Neuron (in vitro differentiated cells): ENCODE measurements around the gene CAMK2A.

Experiments used
- H2AFZ ChIP-seq: one replicate; pipeline ENCODE4 v1.6.1; 2013; ENCODE audit warnings: low read depth, mild to moderate bottlenecking, inconsistent platforms, low read length, moderate library complexity
- H3K27me3 ChIP-seq: one replicate; pipeline ENCODE4 v1.6.1; 2013; ENCODE audit warnings: low read length; ENCODE audit not compliant: insufficient read depth
- H3K36me3 ChIP-seq: one replicate; pipeline ENCODE4 v1.6.1; 2013; ENCODE audit warnings: low read length; ENCODE audit not compliant: insufficient read depth
- H3K4me1 ChIP-seq: one replicate; pipeline ENCODE4 v1.6.1; 2013; ENCODE audit warnings: low read length; ENCODE audit not compliant: insufficient read depth
- H3K4me3 ChIP-seq: 2 replicates; pipeline ENCODE4 v1.5.1; 2013; ENCODE audit warnings: mild to moderate bottlenecking, low read length, moderate library complexity
- H3K9me3 ChIP-seq: one replicate; pipeline ENCODE4 v1.6.1; 2013; ENCODE audit warnings: low read length

The CAMK2A gene

DNA sequence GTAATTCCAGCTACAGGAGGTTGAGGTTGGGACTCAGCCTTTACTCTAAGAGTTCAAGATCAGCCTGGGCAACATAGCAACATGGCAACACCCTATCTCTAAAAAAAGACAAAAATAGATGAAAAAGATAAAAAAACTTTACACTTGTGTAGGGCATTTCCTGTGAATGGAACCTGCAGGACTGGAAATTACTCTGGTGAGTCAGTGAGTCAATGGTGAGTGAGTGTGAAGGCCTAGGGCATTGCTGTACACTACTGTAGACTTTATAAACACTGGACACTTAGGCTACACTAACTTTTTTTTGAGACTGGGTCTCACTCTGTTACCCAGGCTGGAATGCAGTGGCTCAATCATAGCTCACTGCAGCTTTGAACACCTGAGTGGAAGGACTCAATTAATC, 32.6 kb upstream of the CAMK2A start:
- no peaks in the 10 kb centered on the region for H3K9me3 ChIP-seq
- H2AFZ ChIP-seq = no peak overlapping the region

DNA sequence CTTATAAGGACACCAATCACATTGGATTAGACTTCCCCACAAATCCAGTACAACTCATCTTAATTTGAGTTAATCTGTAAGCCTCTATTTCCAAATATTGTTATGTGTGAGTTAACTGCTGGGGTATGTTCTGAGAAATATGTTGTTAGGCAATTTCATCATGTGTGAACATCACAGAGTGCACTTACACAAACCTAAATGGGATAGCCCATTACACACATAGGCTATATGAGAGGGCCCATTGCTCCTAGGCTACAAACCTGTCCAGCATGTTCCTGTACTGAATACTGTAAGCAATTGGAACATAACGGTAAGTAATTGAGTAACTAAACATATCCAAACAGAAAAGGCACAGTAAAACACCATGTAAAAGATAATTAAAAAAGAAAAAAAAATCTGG, 32.2 kb upstream of the CAMK2A start:
- Histone ChIP-seq H3K4me1 (peaks cover 37% of the 10 kb centered on the region), H3K27me3 (no peaks in the 10 kb centered on the region), H3K9me3 (no peaks in the 10 kb centered on the region), H3K4me3 (no peak overlapping the region), H2AFZ (no peak overlapping the region), H3K36me3 (no peaks in the 10 kb centered on the region)

More for the DNA sequence above, 32.6 kb upstream of the CAMK2A start:
- H3K27me3 ChIP-seq = no peaks in the 10 kb centered on the region
- peaks cover 37% of the 10 kb centered on the region for H3K4me1 ChIP-seq
- H3K36me3 ChIP-seq = no peaks in the 10 kb centered on the region
- H3K4me3 ChIP-seq = no peak overlapping the region

- no peak overlapping the region for H2AFZ ChIP-seq
- H3K4me1 ChIP-seq = peaks cover 35% of the 10 kb centered on the region
- H3K36me3 ChIP-seq = no peaks in the 10 kb centered on the region
- H3K27me3 ChIP-seq = no peaks in the 10 kb centered on the region
- H3K4me3 ChIP-seq = no peak overlapping the region
- H3K9me3 ChIP-seq = no peaks in the 10 kb centered on the region
Measured at GRCh38 chr5:150321211-150321610, 31.6 kb upstream of the CAMK2A start.

DNA sequence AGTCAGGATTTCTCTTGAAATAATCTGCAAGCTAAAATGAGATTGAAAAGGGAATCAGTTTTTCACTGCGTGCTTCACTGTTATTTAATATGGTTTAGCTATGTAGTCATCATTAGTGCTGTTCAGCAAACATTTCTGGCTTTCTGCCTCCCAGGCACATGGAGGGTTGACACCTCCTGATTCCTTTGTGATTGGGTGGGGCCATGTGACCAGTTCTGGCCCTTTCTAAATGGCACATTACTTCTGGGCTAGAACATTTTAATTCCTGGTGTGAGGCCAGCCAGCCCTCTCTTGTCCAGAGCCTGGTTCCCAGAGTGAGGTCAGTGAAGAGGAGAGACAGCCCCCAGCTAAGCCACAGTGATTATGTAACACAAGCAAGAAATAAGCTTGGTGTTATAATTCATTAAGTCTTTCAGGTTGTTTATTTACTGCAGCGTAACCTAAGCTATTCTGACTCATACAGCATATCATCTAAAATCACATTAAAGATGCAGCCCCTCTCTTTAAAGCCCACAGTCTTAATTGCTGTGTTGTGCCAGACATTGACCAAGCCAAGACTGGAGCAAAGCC, 30.6 kb upstream of the CAMK2A start:
- no peaks in the 10 kb centered on the region for H3K36me3 ChIP-seq
- H3K4me1 ChIP-seq = peaks cover 35% of the 10 kb centered on the region
- no peaks in the 10 kb centered on the region for H3K9me3 ChIP-seq
- no peaks in the 10 kb centered on the region for H3K27me3 ChIP-seq
- no peak overlapping the region for H3K4me3 ChIP-seq
- no peak overlapping the region for H2AFZ ChIP-seq

- Histone ChIP-seq H3K4me1 (peaks cover 35% of the 10 kb centered on the region), H3K27me3 (no peaks in the 10 kb centered on the region), H3K36me3 (no peaks in the 10 kb centered on the region), H3K9me3 (no peaks in the 10 kb centered on the region), H3K4me3 (no peak overlapping the region), H2AFZ (no peak overlapping the region)
Measured at GRCh38 chr5:150319484-150319790, 29.9 kb upstream of the CAMK2A start.

GRCh38 chr5:150318613-150319483, 29.3 kb upstream of the CAMK2A start:
- Histone ChIP-seq H2AFZ (no peak overlapping the region), H3K4me3 (no peak overlapping the region)

DNA sequence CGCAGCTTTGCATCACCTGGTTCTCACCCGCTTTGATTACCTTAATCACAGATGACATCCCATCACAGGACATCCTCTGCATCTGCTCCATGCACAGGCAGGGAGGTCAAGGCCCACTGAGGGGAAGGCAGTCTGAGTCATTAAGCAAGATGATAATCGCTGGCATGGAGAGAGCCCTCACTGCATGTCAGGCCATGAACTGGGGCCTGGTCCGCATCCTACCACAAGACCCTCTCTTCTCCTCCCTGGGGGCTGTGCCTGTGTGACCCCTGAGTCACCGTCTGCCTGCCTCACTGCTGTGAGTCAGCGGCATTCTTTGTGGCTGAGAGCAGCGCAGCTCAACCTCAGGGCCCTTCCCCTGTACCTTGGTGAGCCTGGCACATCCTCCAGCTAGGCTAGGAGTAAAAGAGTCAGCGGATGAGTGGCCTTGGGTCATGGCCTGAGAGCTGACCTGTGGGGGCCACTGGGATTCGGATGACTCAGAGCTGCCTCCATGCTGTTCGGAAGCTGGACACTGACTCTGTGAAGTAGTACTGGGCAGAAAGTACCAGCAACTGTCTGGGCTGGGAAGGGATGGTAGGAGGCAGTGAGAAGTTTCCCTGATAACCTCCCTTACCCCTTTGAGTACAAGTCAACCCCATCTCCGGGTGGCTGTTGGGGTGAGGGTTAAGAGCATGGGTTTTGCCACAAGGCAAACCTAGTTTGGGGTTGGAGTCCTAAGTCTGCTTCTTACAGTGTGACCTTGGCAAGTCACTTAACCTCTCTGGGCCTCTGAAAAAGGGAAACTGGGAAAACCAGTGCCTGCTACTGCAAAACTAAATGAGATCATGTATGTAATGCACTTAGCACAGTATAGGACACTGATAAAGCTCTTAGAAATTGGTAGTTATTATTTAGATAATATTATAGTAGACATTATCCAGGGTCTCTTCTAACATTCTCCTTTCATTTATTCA, 27.8 kb upstream of the CAMK2A start:
- H3K27me3 ChIP-seq = no peaks in the 10 kb centered on the region
- H3K36me3 ChIP-seq = no peaks in the 10 kb centered on the region
- no peak overlapping the region for H3K4me3 ChIP-seq
- no peaks in the 10 kb centered on the region for H3K9me3 ChIP-seq
- H2AFZ ChIP-seq = no peak overlapping the region
- H3K4me1 ChIP-seq = peaks cover 35% of the 10 kb centered on the region

More at GRCh38 chr5:150318613-150319483, 29.3 kb upstream of the CAMK2A start:
- Histone ChIP-seq H3K36me3 (no peaks in the 10 kb centered on the region), H3K9me3 (no peaks in the 10 kb centered on the region), H3K4me1 (peaks cover 35% of the 10 kb centered on the region), H3K27me3 (no peaks in the 10 kb centered on the region)

- Histone ChIP-seq H3K4me3 (no peak overlapping the region), H3K9me3 (no peaks in the 10 kb centered on the region), H3K27me3 (no peaks in the 10 kb centered on the region), H2AFZ (no peak overlapping the region), H3K36me3 (no peaks in the 10 kb centered on the region), H3K4me1 (peaks cover 35% of the 10 kb centered on the region)
Measured at GRCh38 chr5:150316320-150316719, 26.7 kb upstream of the CAMK2A start.

DNA sequence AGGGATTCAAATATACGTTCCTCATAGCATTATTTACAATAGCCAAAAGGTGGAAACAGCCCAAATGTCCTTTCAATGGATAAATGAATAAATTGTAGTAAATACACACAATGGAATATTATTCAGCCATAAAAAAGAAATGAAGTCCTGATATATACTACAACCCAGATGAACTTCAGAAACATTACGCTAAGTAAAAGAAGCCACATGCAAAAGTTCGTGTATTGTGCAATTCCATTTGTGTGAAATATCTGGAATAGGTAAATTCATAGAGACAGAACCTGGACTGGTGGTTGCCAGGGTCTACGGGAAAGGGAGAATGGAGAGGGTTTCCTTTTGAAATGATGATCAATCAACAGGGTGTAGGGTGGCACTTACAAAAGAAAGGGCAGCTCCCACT, 25.7 kb upstream of the CAMK2A start:
- H3K4me1 ChIP-seq = peaks cover 30% of the 10 kb centered on the region
- H3K9me3 ChIP-seq = no peaks in the 10 kb centered on the region
- no peaks in the 10 kb centered on the region for H3K27me3 ChIP-seq

GRCh38 chr5:150313921-150314716, 24.5 kb upstream of the CAMK2A start:
- no peaks in the 10 kb centered on the region for H3K27me3 ChIP-seq
- H3K4me3 ChIP-seq = no peak overlapping the region
- no peaks in the 10 kb centered on the region for H3K36me3 ChIP-seq
- H3K9me3 ChIP-seq = no peaks in the 10 kb centered on the region
- no peak overlapping the region for H2AFZ ChIP-seq
- H3K4me1 ChIP-seq = peaks cover 29% of the 10 kb centered on the region

More for the DNA sequence above, 25.7 kb upstream of the CAMK2A start:
- no peak overlapping the region for H2AFZ ChIP-seq
- no peaks in the 10 kb centered on the region for H3K36me3 ChIP-seq
- no peak overlapping the region for H3K4me3 ChIP-seq

DNA sequence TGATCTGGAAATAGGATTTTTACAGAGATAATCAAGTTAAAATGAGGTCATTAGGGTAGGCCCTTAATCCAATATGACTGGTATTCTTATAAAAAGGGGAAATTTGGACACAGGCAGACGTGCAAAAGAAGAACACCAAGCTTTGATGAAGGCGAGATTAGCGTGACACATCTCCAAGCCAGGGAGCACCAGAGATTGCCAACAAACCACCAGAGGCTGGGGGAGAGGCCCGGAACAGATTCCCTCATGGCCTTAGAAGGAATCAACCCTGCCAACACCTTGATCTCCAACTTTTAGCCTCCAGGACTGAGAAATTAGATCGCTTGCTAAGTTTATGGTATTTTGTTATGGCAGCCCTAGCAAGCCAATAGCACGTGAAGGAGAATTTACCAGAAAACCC, 23.9 kb upstream of the CAMK2A start:
- H3K9me3 ChIP-seq = no peaks in the 10 kb centered on the region

DNA sequence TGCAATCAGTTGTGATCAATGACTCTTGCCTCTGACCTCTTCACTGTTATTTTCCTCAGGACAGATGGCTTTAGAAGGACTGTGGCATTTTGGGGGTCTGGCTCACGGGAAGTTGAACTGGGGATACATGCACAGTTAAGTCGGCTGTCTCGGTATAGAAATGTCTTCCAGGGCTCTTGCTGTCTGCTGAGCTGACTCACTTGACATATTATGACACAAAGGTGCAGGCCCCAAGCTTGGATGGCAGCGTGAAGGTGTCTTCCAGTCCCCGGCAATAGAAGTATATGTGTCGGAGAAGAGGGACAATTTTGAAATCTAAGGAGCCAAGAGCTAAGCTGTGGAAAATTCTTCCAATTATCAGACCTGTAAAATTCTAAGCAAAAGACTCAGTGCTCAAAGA, 22.9 kb upstream of the CAMK2A start:
- H3K27me3 ChIP-seq = no peaks in the 10 kb centered on the region
- H3K9me3 ChIP-seq = no peaks in the 10 kb centered on the region
- no peak overlapping the region for H3K4me3 ChIP-seq
- H3K4me1 ChIP-seq = peaks cover 19% of the 10 kb centered on the region
- no peaks in the 10 kb centered on the region for H3K36me3 ChIP-seq
- H2AFZ ChIP-seq = no peak overlapping the region

More for the DNA sequence above, 23.9 kb upstream of the CAMK2A start:
- Histone ChIP-seq H3K27me3 (no peaks in the 10 kb centered on the region), H3K4me1 (peaks cover 24% of the 10 kb centered on the region), H3K4me3 (no peak overlapping the region), H3K36me3 (no peaks in the 10 kb centered on the region), H2AFZ (no peak overlapping the region)
